Measurements from ENCODE around the gene TMEM131.

Gene TMEM131

GRCh38 chr2:97763176-97763845, 232.4 kb downstream of the TMEM131 start:
- Mint-ChIP-seq H3K4me1 (ENCODE audit: low read depth) (peaks cover 42% of the 10 kb centered on the region), H3K36me3 (ENCODE audit: low read depth) (peaks cover 87% of the 10 kb centered on the region), H3K27ac (peak overlapping the region; percentile 42), H3K9me3 (no peaks in the 10 kb centered on the region), H3K4me3 (no peak overlapping the region), H3K27me3 (no peaks in the 10 kb centered on the region)
- DNase-seq: no peak

DNA sequence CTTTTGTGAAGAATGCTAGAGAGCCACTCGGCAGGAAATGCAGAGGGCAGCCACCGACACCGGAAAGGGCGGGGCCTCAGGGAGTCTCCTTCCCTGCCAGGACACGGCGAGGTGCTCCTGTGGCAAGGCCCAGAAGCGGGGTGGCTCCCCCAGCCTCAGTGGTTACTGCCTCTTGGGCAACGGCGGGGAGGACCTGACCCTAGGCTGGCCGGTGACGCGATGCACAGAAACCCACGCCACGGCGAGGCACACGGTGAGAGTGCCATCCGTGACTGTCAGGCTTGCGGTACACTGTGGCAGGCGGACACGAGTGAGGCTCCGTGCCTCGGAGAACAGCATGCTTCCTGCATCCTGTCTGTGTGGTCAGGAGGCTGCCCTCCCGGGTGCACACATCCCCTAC, 234.6 kb downstream of the TMEM131 start:
- Mint-ChIP-seq H3K4me3 (peak overlapping the region; percentile 45), H3K27ac (peak overlapping the region; percentile 85), H3K36me3 (ENCODE audit: low read depth) (peaks cover 96% of the 10 kb centered on the region), H3K9me3 (no peaks in the 10 kb centered on the region), H3K4me1 (ENCODE audit: low read depth) (peaks cover 34% of the 10 kb centered on the region), H3K27me3 (no peaks in the 10 kb centered on the region)
- peak; percentile 72 for DNase-seq

- H3K36me3 Mint-ChIP-seq (ENCODE audit: low read depth): peaks cover 96% of the 10 kb centered on the region
- no peaks in the 10 kb centered on the region for H3K27me3 Mint-ChIP-seq
- peak overlapping the region; percentile 45 for H3K4me3 Mint-ChIP-seq
- no peak for DNase-seq
- peaks cover 34% of the 10 kb centered on the region for H3K4me1 Mint-ChIP-seq (ENCODE audit: low read depth)
- peak overlapping the region; percentile 85 for H3K27ac Mint-ChIP-seq
- H3K9me3 Mint-ChIP-seq: no peaks in the 10 kb centered on the region
Observed at GRCh38 chr2:97760480-97761049, 235.2 kb downstream of the TMEM131 start.

- peak overlapping the region; percentile 85 for H3K27ac Mint-ChIP-seq
- H3K9me3 Mint-ChIP-seq: no peaks in the 10 kb centered on the region
- DNase-seq: no peak
- no peak overlapping the region for H3K4me3 Mint-ChIP-seq
- peaks cover 34% of the 10 kb centered on the region for H3K4me1 Mint-ChIP-seq (ENCODE audit: low read depth)
- H3K27me3 Mint-ChIP-seq: no peaks in the 10 kb centered on the region
- peaks cover 93% of the 10 kb centered on the region for H3K36me3 Mint-ChIP-seq (ENCODE audit: low read depth)
Observed at GRCh38 chr2:97759727-97760407, 235.9 kb downstream of the TMEM131 start.

DNA sequence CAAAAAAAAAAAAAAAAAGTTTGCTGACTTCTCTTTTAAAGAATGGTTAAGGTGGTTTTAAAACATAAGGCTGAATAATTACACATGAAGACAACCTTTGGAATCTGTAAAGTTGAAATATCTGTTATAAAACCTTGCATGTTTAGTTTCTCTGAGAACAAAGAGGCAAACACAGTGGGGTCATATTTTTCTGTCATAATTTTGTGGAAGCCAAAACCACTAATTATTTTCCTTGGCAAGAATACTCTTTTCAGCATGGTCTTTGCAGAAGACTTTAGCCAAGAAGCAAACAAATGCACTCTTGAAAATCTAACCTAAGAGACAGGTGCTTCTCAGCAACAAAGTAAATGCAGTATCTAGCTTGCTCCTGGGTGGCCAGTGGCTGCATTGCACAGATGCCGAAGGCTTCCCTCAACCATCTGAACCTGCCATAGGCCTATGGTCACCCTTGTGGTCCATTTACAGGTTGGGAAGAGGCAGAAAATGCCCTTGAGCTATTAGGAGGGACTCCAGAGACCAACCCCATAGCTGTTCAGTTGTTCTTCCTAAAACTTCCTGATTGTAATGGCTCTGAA, 237.5 kb downstream of the TMEM131 start:
- peaks cover 28% of the 10 kb centered on the region for H3K4me1 Mint-ChIP-seq (ENCODE audit: low read depth)
- H3K27ac Mint-ChIP-seq: no peak overlapping the region
- H3K27me3 Mint-ChIP-seq: no peaks in the 10 kb centered on the region
- no peak overlapping the region for H3K4me3 Mint-ChIP-seq
- peaks cover 88% of the 10 kb centered on the region for H3K36me3 Mint-ChIP-seq (ENCODE audit: low read depth)
- no peak for DNase-seq
- H3K9me3 Mint-ChIP-seq: no peaks in the 10 kb centered on the region

- H3K27me3 Mint-ChIP-seq: no peaks in the 10 kb centered on the region
- H3K27ac Mint-ChIP-seq: peak overlapping the region; percentile 55
- H3K4me3 Mint-ChIP-seq: no peak overlapping the region
- no peaks in the 10 kb centered on the region for H3K9me3 Mint-ChIP-seq
- H3K4me1 Mint-ChIP-seq (ENCODE audit: low read depth): peaks cover 23% of the 10 kb centered on the region
- DNase-seq: no peak
- peaks cover 85% of the 10 kb centered on the region for H3K36me3 Mint-ChIP-seq (ENCODE audit: low read depth)
Observed at GRCh38 chr2:97757062-97757461, 238.7 kb downstream of the TMEM131 start.

- Mint-ChIP-seq H3K27ac (peak overlapping the region; percentile 29), H3K9me3 (no peaks in the 10 kb centered on the region), H3K36me3 (ENCODE audit: low read depth) (peaks cover 71% of the 10 kb centered on the region), H3K4me3 (no peak overlapping the region), H3K4me1 (ENCODE audit: low read depth) (peaks cover 11% of the 10 kb centered on the region), H3K27me3 (no peaks in the 10 kb centered on the region)
- DNase-seq: no peak
Observed at GRCh38 chr2:97755491-97755890, 240.3 kb downstream of the TMEM131 start.

- no peaks in the 10 kb centered on the region for H3K27me3 Mint-ChIP-seq
- H3K9me3 Mint-ChIP-seq: no peaks in the 10 kb centered on the region
- H3K27ac Mint-ChIP-seq: no peak overlapping the region
Observed at GRCh38 chr2:97754690-97755346, 240.9 kb downstream of the TMEM131 start.

DNA sequence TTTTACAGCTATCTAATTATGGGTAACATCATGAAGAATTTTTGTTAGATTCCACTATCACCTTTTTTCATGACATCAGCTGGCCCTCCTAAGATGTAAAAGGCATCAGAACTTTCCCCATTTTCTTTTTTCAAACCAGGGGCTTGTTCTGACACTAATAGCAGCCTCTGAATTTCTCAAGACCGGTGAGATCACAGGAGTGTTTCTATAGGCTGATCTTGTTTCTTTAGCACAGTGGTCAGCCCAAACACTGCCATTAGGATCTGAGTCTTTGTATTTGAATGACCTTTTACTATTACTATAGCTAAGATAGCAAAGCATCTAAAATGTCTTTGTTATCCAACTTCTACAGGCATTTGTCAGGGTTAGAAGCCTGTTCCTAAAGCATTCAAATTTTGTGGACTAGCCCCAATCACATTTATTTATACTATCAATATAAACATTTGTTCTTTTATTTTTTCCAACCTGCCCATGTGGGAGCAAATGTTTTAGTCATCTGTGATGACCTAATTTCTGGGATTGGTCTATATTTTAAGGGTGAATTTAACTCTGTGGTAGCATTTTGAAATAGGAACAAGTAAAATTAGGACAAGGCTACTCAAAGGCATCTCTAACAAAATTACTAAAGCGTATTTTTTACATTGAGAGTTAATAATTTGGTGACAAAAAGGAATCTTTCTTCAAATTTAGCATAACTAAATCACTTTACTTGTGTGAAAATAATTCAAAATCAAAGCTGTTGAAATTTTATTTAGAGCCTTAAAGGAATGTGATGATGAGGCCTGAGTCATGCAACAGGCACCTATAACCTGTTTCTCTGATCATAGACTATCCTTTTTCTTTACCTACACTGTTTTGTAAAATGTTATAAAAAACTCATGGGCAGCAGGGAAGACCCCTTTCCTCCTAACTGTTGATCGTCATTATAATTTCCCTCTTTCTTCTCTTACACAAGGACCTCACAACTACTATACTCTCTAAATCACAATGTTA, 243.1 kb downstream of the TMEM131 start:
- no peak for DNase-seq
- peaks cover 10% of the 10 kb centered on the region for H3K4me1 Mint-ChIP-seq (ENCODE audit: low read depth)
- no peaks in the 10 kb centered on the region for H3K9me3 Mint-ChIP-seq
- peaks cover 43% of the 10 kb centered on the region for H3K36me3 Mint-ChIP-seq (ENCODE audit: low read depth)
- no peak overlapping the region for H3K27ac Mint-ChIP-seq
- no peak overlapping the region for H3K4me3 Mint-ChIP-seq
- no peaks in the 10 kb centered on the region for H3K27me3 Mint-ChIP-seq

More at GRCh38 chr2:97754690-97755346, 240.9 kb downstream of the TMEM131 start:
- Mint-ChIP-seq H3K4me3 (no peak overlapping the region), H3K4me1 (ENCODE audit: low read depth) (peaks cover 4% of the 10 kb centered on the region), H3K36me3 (ENCODE audit: low read depth) (peaks cover 64% of the 10 kb centered on the region)
- no peak for DNase-seq

- H3K4me3 Mint-ChIP-seq: no peak overlapping the region
- no peak overlapping the region for H3K27ac Mint-ChIP-seq
- no peak for DNase-seq
- no peaks in the 10 kb centered on the region for H3K27me3 Mint-ChIP-seq
- no peaks in the 10 kb centered on the region for H3K9me3 Mint-ChIP-seq
- peaks cover 17% of the 10 kb centered on the region for H3K4me1 Mint-ChIP-seq (ENCODE audit: low read depth)
- peaks cover 34% of the 10 kb centered on the region for H3K36me3 Mint-ChIP-seq (ENCODE audit: low read depth)
Observed at GRCh38 chr2:97751752-97752151, 244.0 kb downstream of the TMEM131 start.

DNA sequence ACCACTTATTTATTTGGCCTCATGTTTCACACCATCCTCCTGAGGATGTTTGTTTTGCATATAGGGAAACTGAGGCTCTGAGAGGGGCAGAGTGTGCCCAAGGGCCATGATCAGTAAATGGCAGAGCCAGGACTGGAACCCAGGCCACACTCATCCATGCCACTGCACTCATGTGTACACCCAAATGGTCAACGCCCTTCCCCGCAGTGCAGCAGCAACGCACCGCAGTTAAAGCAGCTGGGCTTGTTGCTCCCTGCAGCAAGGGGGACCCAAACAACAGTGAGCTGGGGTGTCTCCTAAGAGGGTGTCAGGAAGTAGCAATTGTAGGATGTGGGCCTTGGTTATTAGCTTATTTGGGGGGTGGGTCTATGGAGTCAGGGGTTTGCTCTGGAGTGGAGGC, 245.7 kb downstream of the TMEM131 start:
- Mint-ChIP-seq H3K4me1 (ENCODE audit: low read depth) (peaks cover 32% of the 10 kb centered on the region), H3K4me3 (no peak overlapping the region), H3K36me3 (ENCODE audit: low read depth) (peaks cover 19% of the 10 kb centered on the region), H3K9me3 (no peaks in the 10 kb centered on the region), H3K27me3 (no peaks in the 10 kb centered on the region), H3K27ac (no peak overlapping the region)
- DNase-seq: no peak

DNA sequence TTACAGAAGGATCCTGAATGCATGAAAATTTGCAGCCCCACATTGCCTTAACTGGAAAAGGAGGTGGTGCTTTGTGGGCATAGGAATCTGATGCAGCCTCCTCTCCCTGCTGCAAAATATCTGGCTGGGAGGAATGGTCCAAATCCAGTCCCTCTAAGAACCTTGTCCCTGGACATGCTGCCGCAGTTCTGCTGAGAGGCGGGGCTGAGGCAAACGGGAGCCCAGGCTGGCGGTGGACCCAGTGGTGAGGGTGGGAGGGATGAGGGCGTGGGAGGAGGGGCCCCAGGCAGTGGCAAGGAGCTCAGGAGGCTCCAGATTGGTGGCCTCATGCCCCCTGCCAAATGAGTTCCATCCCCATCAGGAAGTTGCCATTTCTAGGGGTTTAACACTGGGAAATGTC, 246.2 kb downstream of the TMEM131 start:
- H3K27ac Mint-ChIP-seq: no peak overlapping the region
- no peaks in the 10 kb centered on the region for H3K9me3 Mint-ChIP-seq
- peaks cover 35% of the 10 kb centered on the region for H3K4me1 Mint-ChIP-seq (ENCODE audit: low read depth)
- no peak for DNase-seq
- H3K27me3 Mint-ChIP-seq: no peaks in the 10 kb centered on the region
- H3K4me3 Mint-ChIP-seq: no peak overlapping the region
- peaks cover 16% of the 10 kb centered on the region for H3K36me3 Mint-ChIP-seq (ENCODE audit: low read depth)

DNA sequence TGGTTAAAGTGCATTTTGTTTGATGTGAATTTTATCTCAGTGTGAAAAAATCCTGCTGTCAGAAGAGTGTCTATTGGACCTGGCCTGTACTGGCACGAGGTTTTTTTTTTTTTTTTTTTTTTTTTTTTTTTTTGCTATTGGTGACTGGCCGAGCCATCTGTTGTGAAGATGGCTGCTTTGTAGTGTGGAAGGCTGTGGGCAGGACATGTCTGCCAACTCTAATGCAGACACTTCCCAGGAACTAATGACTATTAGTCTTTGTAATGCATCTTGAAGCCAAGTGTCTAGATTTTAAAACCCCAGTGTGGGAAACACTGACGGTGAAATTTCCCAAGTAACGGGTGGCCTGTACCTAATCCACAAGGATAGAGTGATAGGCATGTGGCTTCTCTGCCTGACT, 248.0 kb downstream of the TMEM131 start:
- H3K4me1 Mint-ChIP-seq (ENCODE audit: low read depth): peaks cover 50% of the 10 kb centered on the region
- no peaks in the 10 kb centered on the region for H3K27me3 Mint-ChIP-seq
- peaks cover 20% of the 10 kb centered on the region for H3K36me3 Mint-ChIP-seq (ENCODE audit: low read depth)
- H3K27ac Mint-ChIP-seq: peak overlapping the region; percentile 4
- DNase-seq: no peak
- no peak overlapping the region for H3K4me3 Mint-ChIP-seq
- H3K9me3 Mint-ChIP-seq: no peaks in the 10 kb centered on the region

Data from activated T-cell treated with anti-CD3 and anti-CD28 coated beads, Interleukin-2, amount 50 U/mL, for 24 hours (primary cell).